HG03565 (cell line): ENCODE results near the gene KCTD13.
"Not testable (repeated sequence)": the region's sequence is repeated elsewhere in the genome, so short reads cannot be mapped to it uniquely, and the experiment has no call there.

Experiments
- ATAC-seq: cut with Tn5 transposase; IDR thresholded peaks from one replicate; pipeline ENCODE4 v1.9.1; 2021; ENCODE audit warnings: mild to moderate bottlenecking, moderate library complexity; ENCODE audit not compliant: unreplicated experiment

Gene KCTD13

GRCh38 chr16:29908719-29909220 lies 17.3 kb downstream of the KCTD13 start:
- no peak for ATAC-seq

- ATAC-seq = no peak
Observed at GRCh38 chr16:29907973-29908372, 18.1 kb downstream of the KCTD13 start.

- no peak for ATAC-seq
Observed at GRCh38 chr16:29906520-29907244, 19.3 kb downstream of the KCTD13 start.

- no peak for ATAC-seq
Observed at GRCh38 chr16:29905668-29906067, 20.4 kb downstream of the KCTD13 start.

GRCh38 chr16:29904947-29905346 lies 21.1 kb downstream of the KCTD13 start:
- no peak for ATAC-seq

GRCh38 chr16:29903590-29903989 lies 22.4 kb downstream of the KCTD13 start:
- no peak for ATAC-seq

GRCh38 chr16:29901607-29901945 lies 24.4 kb downstream of the KCTD13 start:
- no peak for ATAC-seq

- ATAC-seq = no peak
Observed at GRCh38 chr16:29900888-29901606, 25.0 kb downstream of the KCTD13 start.

- ATAC-seq = no peak
Observed at GRCh38 chr16:29900102-29900887, 25.7 kb downstream of the KCTD13 start, which contains the start of gene ASPHD1. TSS of gene ASPHD1 (plus strand) at chr16:29900488. CDS start at chr16:29900972, 484 bp downstream.

- no peak for ATAC-seq
Observed at GRCh38 chr16:29899516-29900101, 26.4 kb downstream of the KCTD13 start, which contains the start of gene SEZ6L2. TSS of gene SEZ6L2 (minus strand) at chr16:29899550. CDS start at chr16:29899019, 531 bp downstream.

- ATAC-seq = no peak
Observed at GRCh38 chr16:29898804-29899515, 27.1 kb downstream of the KCTD13 start.

- no peak for ATAC-seq
Observed at GRCh38 chr16:29898135-29898803, 27.8 kb downstream of the KCTD13 start.

GRCh38 chr16:29897333-29897732 lies 28.7 kb downstream of the KCTD13 start:
- ATAC-seq = no peak

GRCh38 chr16:29896841-29897240 lies 29.2 kb downstream of the KCTD13 start:
- no peak for ATAC-seq

- ATAC-seq = no peak
Observed at GRCh38 chr16:29894352-29894751, 31.7 kb downstream of the KCTD13 start.

GRCh38 chr16:29893553-29893952 lies 32.5 kb downstream of the KCTD13 start:
- no peak for ATAC-seq

- no peak for ATAC-seq
Observed at GRCh38 chr16:29892458-29892813, 33.6 kb downstream of the KCTD13 start.

- ATAC-seq = no peak
Observed at GRCh38 chr16:29891525-29892457, 34.2 kb downstream of the KCTD13 start.

GRCh38 chr16:29889372-29889771 lies 36.7 kb downstream of the KCTD13 start:
- ATAC-seq = not testable (repeated sequence)
